Fibroblast of skin of right quadriceps (primary cell): Measurements from ENCODE around the gene SDCCAG8.
"Not testable (repeated sequence)": the region's sequence is repeated elsewhere in the genome, so short reads cannot be mapped to it uniquely, and the experiment has no call there.

Experiments
- DNase-seq: peaks from one replicate; pipeline ENCODE4 v3.0.0-alpha.2; 2013

Gene SDCCAG8

GRCh38 chr1:243287123-243287460 is 31.3 kb downstream of the SDCCAG8 start:
- DNase-seq = no peak

GRCh38 chr1:243287652-243288051 is 31.8 kb downstream of the SDCCAG8 start:
- DNase-seq = peak; percentile 86

- DNase-seq = no peak
Observed at GRCh38 chr1:243288062-243288461, 32.2 kb downstream of the SDCCAG8 start.

GRCh38 chr1:243291292-243291691 is 35.5 kb downstream of the SDCCAG8 start:
- DNase-seq = peak; percentile 27

- DNase-seq = no peak
Observed at GRCh38 chr1:243292117-243292516, 36.3 kb downstream of the SDCCAG8 start.

- DNase-seq = no peak
Observed at GRCh38 chr1:243293941-243294722, 38.3 kb downstream of the SDCCAG8 start.

- peak; percentile 72 for DNase-seq
Observed at GRCh38 chr1:243294723-243295121, 38.9 kb downstream of the SDCCAG8 start.

- no peak for DNase-seq
Observed at GRCh38 chr1:243299069-243299468, 43.2 kb downstream of the SDCCAG8 start.

GRCh38 chr1:243301059-243301458 is 45.2 kb downstream of the SDCCAG8 start:
- DNase-seq = no peak

- DNase-seq = no peak
Observed at GRCh38 chr1:243311809-243312208, 56.0 kb downstream of the SDCCAG8 start.

- no peak for DNase-seq
Observed at GRCh38 chr1:243312952-243313634, 57.3 kb downstream of the SDCCAG8 start.

GRCh38 chr1:243313635-243314536 is 58.0 kb downstream of the SDCCAG8 start:
- no peak for DNase-seq

- DNase-seq = no peak
Observed at GRCh38 chr1:243315455-243315854, 59.6 kb downstream of the SDCCAG8 start.

- DNase-seq = no peak
Observed at GRCh38 chr1:243315893-243316292, 60.1 kb downstream of the SDCCAG8 start.

GRCh38 chr1:243316366-243316989 is 60.6 kb downstream of the SDCCAG8 start:
- DNase-seq = no peak

GRCh38 chr1:243320224-243320623 is 64.4 kb downstream of the SDCCAG8 start:
- DNase-seq = no peak

- no peak for DNase-seq
Observed at GRCh38 chr1:243322326-243322725, 66.5 kb downstream of the SDCCAG8 start.

- DNase-seq = no peak
Observed at GRCh38 chr1:243323491-243323890, 67.7 kb downstream of the SDCCAG8 start.

GRCh38 chr1:243325305-243325890 is 69.6 kb downstream of the SDCCAG8 start:
- peak; percentile 67 for DNase-seq

- no peak for DNase-seq
Observed at GRCh38 chr1:243332440-243332839, 76.6 kb downstream of the SDCCAG8 start.

GRCh38 chr1:243335292-243335691 is 79.5 kb downstream of the SDCCAG8 start:
- no peak for DNase-seq

- no peak for DNase-seq
Observed at GRCh38 chr1:243336163-243336562, 80.3 kb downstream of the SDCCAG8 start.

GRCh38 chr1:243338848-243339247 is 83.0 kb downstream of the SDCCAG8 start:
- DNase-seq = not testable (repeated sequence)
